ENCODE data around the gene AP2M1. TPM values are rescaled to one million over a fixed set of nuclear protein-coding genes. Genes with fewer than 3 reads are reported as not detected.

The AP2M1 gene
- polyA plus RNA-seq, 1 donor: 286 TPM

DNA sequence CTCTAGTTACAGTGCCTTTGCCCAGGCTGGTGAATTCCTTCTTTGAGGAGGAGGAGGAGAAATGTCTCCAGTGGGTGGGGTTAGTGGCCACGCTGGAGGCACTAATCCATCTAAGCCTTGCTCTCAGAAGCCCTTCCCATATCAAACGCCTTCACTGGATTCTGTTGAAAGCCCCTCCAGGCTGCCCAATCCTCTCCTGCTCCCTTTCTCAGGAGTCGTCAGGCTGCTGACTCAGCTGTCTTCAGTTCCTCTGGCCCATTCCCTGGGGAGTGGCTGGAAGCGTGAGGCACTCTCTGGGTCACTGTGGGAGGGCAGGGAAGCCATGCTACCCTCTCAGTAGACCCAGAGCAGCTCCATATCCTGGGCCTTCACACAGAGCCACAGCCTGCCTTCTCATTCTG lies 2.7 kb downstream of the AP2M1 start:
- Histone ChIP-seq H3K27me3 (ENCODE audit: control insufficient read depth, insufficient read depth, low read length) (no peaks in the 10 kb centered on the region), H3K36me3 (ENCODE audit: control insufficient read depth, insufficient read depth, low read length) (peaks cover 57% of the 10 kb centered on the region), H3K9me3 (ENCODE audit: control insufficient read depth, low read depth, low read length) (no peaks in the 10 kb centered on the region), H3K4me1 (ENCODE audit: control insufficient read depth, insufficient read depth, low read length) (peaks cover 32% of the 10 kb centered on the region), H3K27ac (ENCODE audit: low read length) (peak overlapping the region; percentile 92), H3K4me3 (ENCODE audit: low read length) (peak overlapping the region; percentile 99)
- no peak for DNase-seq
- WGBS (ENCODE audit: insufficient coverage, low lambda C conversion rate): no CpG with 5 or more reads among the region's 4 CpGs

DNA sequence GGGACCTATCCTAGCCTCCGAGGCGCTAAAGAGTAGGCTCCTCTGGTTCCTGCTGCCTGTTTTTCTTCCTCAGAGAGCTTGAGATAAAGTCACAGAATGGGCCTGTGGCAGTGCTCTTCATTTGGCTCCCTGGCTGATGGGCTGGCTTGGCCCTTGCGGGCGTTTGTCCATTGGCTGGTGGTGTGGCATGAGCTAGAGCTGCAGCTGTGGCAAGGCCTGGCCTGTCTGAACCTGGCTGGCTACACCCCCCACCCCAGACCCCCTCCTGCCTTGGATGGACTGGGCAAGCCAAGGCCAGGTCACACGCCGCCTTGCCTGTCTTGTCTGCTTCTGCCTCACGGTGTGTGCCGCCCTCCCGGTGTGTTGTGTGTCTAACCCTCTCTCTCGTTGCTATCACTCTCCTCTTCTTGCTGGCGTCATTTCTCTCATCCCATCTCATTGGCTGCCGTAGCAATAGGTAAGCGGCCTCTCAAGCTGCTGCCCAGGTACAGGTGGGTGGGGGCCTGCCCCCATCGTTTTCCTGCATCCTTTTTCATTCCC lies 3.2 kb downstream of the AP2M1 start:
- no peaks in the 10 kb centered on the region for H3K27me3 ChIP-seq (ENCODE audit: control insufficient read depth, insufficient read depth, low read length)
- DNase-seq: no peak
- peaks cover 32% of the 10 kb centered on the region for H3K4me1 ChIP-seq (ENCODE audit: control insufficient read depth, insufficient read depth, low read length)
- peak overlapping the region; percentile 26 for H3K27ac ChIP-seq (ENCODE audit: low read length)
- WGBS (ENCODE audit: insufficient coverage, low lambda C conversion rate): 100% methylated on average over 1 of the region's 14 CpGs
- peaks cover 61% of the 10 kb centered on the region for H3K36me3 ChIP-seq (ENCODE audit: control insufficient read depth, insufficient read depth, low read length)
- no peaks in the 10 kb centered on the region for H3K9me3 ChIP-seq (ENCODE audit: control insufficient read depth, low read depth, low read length)
- no peak overlapping the region for H3K4me3 ChIP-seq (ENCODE audit: low read length)

DNA sequence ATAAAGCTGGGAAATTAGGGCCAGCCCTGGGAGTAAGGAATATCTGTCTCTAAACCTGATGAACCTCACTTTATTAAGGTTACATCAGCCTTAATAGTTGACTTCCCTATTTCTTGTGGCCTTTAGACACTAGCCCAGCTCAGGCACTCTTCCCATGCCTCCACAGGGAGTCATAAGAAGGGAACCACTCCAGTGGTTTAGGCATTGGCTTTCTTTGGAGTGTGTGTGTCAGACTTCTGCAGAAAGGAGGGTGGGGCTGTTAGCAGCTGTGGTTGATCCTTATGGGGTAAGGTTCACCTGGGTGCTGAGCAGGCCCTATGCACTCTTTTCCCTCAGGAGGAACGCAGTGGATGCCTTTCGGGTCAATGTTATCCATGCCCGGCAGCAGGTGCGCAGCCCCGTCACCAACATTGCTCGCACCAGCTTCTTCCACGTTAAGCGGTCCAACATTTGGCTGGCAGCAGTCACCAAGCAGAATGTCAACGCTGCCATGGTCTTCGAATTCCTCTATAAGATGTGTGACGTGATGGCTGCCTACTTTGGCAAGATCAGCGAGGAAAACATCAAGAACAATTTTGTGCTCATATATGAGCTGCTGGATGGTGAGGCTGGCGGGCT lies 4.0 kb downstream of the AP2M1 start:
- peak in 1 of 2 donors; percentile 45 for DNase-seq
- Histone ChIP-seq H3K27me3 (ENCODE audit: control insufficient read depth, insufficient read depth, low read length) (no peaks in the 10 kb centered on the region), H3K4me1 (ENCODE audit: control insufficient read depth, insufficient read depth, low read length) (peaks cover 32% of the 10 kb centered on the region), H3K4me3 (ENCODE audit: low read length) (no peak overlapping the region), H3K27ac (ENCODE audit: low read length) (peak overlapping the region; percentile 26), H3K36me3 (ENCODE audit: control insufficient read depth, insufficient read depth, low read length) (peaks cover 69% of the 10 kb centered on the region), H3K9me3 (ENCODE audit: control insufficient read depth, low read depth, low read length) (no peaks in the 10 kb centered on the region)
- WGBS (ENCODE audit: insufficient coverage, low lambda C conversion rate): no CpG with 5 or more reads among the region's 13 CpGs

DNA sequence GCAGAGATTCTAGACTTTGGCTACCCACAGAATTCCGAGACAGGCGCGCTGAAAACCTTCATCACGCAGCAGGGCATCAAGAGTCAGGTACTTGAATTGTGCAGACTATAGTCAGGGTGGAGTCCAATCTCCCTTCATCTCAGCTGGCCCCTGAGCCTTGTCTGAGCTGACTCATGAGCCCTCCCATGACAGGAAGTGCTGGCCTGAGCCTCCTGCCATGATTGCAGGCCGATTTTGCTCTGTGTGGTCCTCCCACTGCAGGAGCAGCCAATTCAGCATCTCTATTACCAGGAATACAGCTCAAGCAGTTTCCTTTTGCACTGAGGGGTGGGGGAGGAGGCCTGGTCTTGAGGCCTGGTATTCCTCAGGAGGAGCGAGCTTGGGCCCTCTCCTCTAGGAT lies 5.5 kb downstream of the AP2M1 start:
- Histone ChIP-seq H3K4me1 (ENCODE audit: control insufficient read depth, insufficient read depth, low read length) (peaks cover 32% of the 10 kb centered on the region), H3K36me3 (ENCODE audit: control insufficient read depth, insufficient read depth, low read length) (peaks cover 78% of the 10 kb centered on the region), H3K4me3 (ENCODE audit: low read length) (no peak overlapping the region), H3K27ac (ENCODE audit: low read length) (no peak overlapping the region), H3K27me3 (ENCODE audit: control insufficient read depth, insufficient read depth, low read length) (no peaks in the 10 kb centered on the region), H3K9me3 (ENCODE audit: control insufficient read depth, low read depth, low read length) (no peaks in the 10 kb centered on the region)
- no CpG with 5 or more reads among the region's 6 CpGs for WGBS (ENCODE audit: insufficient coverage, low lambda C conversion rate)
- no peak for DNase-seq

DNA sequence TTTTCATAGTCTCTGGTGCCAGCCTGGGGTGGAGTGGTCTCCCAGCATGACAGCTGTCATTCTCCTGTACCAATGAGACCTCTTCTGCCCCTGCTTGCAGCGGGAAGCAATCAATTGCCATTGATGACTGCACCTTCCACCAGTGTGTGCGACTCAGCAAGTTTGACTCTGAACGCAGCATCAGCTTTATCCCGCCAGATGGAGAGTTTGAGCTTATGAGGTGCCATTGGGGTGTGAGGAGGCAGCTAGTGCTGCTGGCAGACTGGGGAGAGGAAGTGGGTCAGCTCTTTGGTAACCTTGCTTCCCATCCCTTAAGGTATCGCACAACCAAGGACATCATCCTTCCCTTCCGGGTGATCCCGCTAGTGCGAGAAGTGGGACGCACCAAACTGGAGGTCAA lies 6.9 kb downstream of the AP2M1 start:
- no peak for DNase-seq
- no peaks in the 10 kb centered on the region for H3K9me3 ChIP-seq (ENCODE audit: control insufficient read depth, low read depth, low read length)
- H3K4me3 ChIP-seq (ENCODE audit: low read length): no peak overlapping the region
- peaks cover 29% of the 10 kb centered on the region for H3K4me1 ChIP-seq (ENCODE audit: control insufficient read depth, insufficient read depth, low read length)
- WGBS (ENCODE audit: insufficient coverage, low lambda C conversion rate): no CpG with 5 or more reads among the region's 9 CpGs
- H3K27ac ChIP-seq (ENCODE audit: low read length): no peak overlapping the region
- no peaks in the 10 kb centered on the region for H3K27me3 ChIP-seq (ENCODE audit: control insufficient read depth, insufficient read depth, low read length)
- peaks cover 78% of the 10 kb centered on the region for H3K36me3 ChIP-seq (ENCODE audit: control insufficient read depth, insufficient read depth, low read length)

DNA sequence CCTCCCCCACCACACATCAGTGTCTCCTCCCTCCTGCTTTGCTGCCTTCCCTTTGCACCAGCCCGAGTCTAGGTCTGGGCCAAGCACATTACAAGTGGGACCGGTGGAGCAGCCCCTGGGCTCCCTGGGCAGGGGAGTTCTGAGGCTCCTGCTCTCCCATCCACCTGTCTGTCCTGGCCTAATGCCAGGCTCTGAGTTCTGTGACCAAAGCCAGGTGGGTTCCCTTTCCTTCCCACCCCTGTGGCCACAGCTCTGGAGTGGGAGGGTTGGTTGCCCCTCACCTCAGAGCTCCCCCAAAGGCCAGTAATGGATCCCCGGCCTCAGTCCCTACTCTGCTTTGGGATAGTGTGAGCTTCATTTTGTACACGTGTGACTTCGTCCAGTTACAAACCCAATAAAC lies 9.0 kb downstream of the AP2M1 start:
- WGBS (ENCODE audit: insufficient coverage, low lambda C conversion rate): no CpG with 5 or more reads among the region's 5 CpGs
- Histone ChIP-seq H3K9me3 (ENCODE audit: control insufficient read depth, low read depth, low read length) (no peaks in the 10 kb centered on the region), H3K4me3 (ENCODE audit: low read length) (no peak overlapping the region), H3K27me3 (ENCODE audit: control insufficient read depth, insufficient read depth, low read length) (no peaks in the 10 kb centered on the region), H3K4me1 (ENCODE audit: control insufficient read depth, insufficient read depth, low read length) (peaks cover 18% of the 10 kb centered on the region), H3K27ac (ENCODE audit: low read length) (no peak overlapping the region), H3K36me3 (ENCODE audit: control insufficient read depth, insufficient read depth, low read length) (peaks cover 71% of the 10 kb centered on the region)
- DNase-seq: no peak

DNA sequence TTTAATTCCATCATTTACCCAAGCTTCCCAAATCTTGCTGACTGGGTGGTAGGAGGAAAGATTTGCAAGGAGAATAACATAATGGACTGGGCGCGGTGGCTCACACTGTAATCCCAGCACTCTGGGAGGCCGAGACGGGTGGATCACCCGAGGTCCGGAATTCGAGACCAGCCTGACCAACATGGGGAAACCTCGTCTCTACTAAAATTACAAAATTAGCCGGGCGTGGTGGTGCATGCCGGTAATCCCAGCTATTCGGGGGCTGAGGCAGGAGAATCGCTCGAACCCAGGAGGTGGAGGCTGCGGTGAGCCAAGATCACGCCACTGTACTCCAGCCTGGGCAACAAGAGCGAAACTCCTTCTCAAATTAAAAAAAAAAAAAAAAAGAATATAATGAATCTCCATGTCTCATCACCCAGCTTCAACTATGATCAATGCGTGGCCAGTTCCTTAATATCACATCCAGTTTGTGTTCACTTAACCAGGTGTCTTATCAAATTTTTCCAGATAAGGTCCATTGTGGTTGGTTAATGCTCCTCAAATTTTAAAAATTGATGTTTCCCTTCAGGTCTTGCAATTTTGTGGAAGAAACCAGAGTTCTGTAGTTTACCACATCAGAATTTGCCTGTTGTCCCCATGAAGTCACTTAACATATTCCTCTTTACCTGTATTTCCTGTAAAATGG lies 10.0 kb downstream of the AP2M1 start:
- H3K27ac ChIP-seq (ENCODE audit: low read length): peak overlapping the region; percentile 83

DNA sequence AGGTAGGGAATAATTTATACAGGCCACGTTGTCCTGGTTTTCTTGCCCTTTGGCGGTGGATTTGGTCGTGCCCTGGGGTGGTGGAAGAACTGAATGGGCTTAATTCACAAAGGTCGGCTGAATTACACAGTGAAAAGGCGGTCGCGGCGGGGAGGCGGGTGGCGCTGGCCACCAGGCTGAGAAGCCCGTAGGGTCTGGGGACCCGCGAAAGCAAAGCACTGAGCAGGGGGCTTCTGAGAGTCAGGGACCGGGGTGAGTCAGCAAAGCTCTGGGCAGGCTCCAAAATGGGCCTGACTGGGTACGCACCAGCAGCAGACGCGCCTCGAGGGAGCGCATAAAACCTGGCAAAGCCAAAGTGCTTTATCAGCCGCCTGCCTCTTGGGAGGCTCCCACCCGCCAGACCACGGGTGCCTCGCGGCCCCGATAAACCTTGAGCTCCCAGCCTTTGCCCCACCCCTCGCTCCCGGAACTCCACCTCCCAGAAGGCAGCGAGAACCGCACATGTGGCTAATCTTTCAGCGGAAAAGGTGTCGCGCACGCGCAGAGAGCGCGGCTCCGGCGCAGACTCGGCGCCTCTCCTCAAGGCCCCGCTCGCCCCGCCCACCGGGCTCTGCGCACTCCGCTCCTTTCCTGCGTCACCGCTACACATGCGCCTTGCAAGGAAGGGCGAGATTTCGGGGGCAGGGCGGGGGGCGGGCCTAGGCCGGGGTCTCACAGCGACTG lies 11.0 kb downstream of the AP2M1 start:
- DNase-seq: peak; percentile 100
- no CpG with 5 or more reads among the region's 55 CpGs for WGBS (ENCODE audit: insufficient coverage, low lambda C conversion rate)
- H3K27me3 ChIP-seq (ENCODE audit: control insufficient read depth, insufficient read depth, low read length): no peaks in the 10 kb centered on the region
- peak overlapping the region; percentile 91 for H3K27ac ChIP-seq (ENCODE audit: low read length)
- H3K36me3 ChIP-seq (ENCODE audit: control insufficient read depth, insufficient read depth, low read length): peaks cover 71% of the 10 kb centered on the region
- H3K9me3 ChIP-seq (ENCODE audit: control insufficient read depth, low read depth, low read length): no peaks in the 10 kb centered on the region
- peaks cover 14% of the 10 kb centered on the region for H3K4me1 ChIP-seq (ENCODE audit: control insufficient read depth, insufficient read depth, low read length)
- H3K4me3 ChIP-seq (ENCODE audit: low read length): peak overlapping the region; percentile 94

More for the DNA sequence above, 10.0 kb downstream of the AP2M1 start:
- H3K27me3 ChIP-seq (ENCODE audit: control insufficient read depth, insufficient read depth, low read length): no peaks in the 10 kb centered on the region
- no peak overlapping the region for H3K4me3 ChIP-seq (ENCODE audit: low read length)
- no peaks in the 10 kb centered on the region for H3K9me3 ChIP-seq (ENCODE audit: control insufficient read depth, low read depth, low read length)
- peaks cover 14% of the 10 kb centered on the region for H3K4me1 ChIP-seq (ENCODE audit: control insufficient read depth, insufficient read depth, low read length)
- DNase-seq: no peak
- H3K36me3 ChIP-seq (ENCODE audit: control insufficient read depth, insufficient read depth, low read length): peaks cover 71% of the 10 kb centered on the region
- no CpG with 5 or more reads among the region's 18 CpGs for WGBS (ENCODE audit: insufficient coverage, low lambda C conversion rate)

DNA sequence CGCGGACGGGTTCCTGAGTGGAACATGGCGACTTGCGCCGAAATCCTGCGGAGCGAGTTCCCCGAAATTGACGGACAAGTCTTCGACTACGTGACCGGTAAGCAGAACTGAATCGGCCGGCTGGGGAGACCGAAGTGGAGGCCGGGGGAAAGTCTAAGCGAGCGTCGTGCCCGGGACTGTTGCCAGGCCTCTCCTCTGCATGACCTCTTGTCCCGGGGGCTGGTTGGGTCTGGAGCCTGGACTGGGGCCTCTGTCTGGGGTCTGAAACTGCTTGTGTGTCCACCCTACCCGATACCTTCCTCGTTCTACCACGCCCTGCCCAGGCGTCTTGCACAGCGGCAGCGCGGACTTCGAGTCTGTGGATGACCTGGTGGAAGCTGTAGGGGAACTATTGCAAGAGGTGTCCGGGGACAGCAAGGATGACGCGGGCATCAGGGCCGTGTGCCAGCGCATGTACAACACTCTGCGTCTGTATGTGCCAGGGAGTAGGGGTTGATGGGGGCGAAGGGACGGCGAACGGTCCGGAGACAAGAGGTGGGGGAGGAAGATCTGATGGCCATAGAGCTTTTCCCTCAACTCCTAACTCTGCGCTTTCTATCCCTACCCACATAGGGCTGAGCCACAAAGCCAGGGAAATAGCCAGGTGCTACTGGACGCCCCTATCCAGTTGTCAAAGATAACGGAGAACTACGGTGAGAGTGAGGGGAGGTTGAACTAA lies 11.7 kb downstream of the AP2M1 start, which contains the start of gene ABCF3:
TSS of gene ABCF3 (plus strand) at position 16 of the 718 bp plus-strand sequence. CDS start at position 25, 9 bp downstream.
- Histone ChIP-seq H3K27me3 (ENCODE audit: control insufficient read depth, insufficient read depth, low read length) (no peaks in the 10 kb centered on the region), H3K27ac (ENCODE audit: low read length) (peak within 1 kb of the TSS; percentile 91), H3K36me3 (ENCODE audit: control insufficient read depth, insufficient read depth, low read length) (peaks cover 70% of the 10 kb centered on the region), H3K9me3 (ENCODE audit: control insufficient read depth, low read depth, low read length) (no peaks in the 10 kb centered on the region), H3K4me1 (ENCODE audit: control insufficient read depth, insufficient read depth, low read length) (peaks cover 14% of the 10 kb centered on the region), H3K4me3 (ENCODE audit: low read length) (peak within 1 kb of the TSS; percentile 94)
- no CpG with 5 or more reads among the region's 45 CpGs for WGBS (ENCODE audit: insufficient coverage, low lambda C conversion rate)
- peak in 1 of 2 donors; percentile 74 for DNase-seq

DNA sequence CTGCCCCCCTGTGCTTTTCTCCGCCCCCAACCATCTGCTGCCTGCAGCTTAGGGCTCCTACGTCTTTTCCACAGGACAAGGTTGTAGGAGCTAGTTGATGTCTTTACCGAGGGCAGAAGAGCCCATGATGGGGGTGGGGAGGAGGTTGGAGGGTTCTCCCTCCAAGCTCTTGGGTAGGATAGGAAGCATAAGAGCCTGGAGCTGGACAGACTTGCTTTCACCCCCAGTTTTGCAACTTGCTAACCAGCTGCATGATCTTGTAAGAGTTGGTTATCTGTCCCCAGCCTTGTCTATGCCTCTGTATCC lies 12.2 kb downstream of the AP2M1 start:
- no peaks in the 10 kb centered on the region for H3K27me3 ChIP-seq (ENCODE audit: control insufficient read depth, insufficient read depth, low read length)
- no peaks in the 10 kb centered on the region for H3K9me3 ChIP-seq (ENCODE audit: control insufficient read depth, low read depth, low read length)
- H3K4me1 ChIP-seq (ENCODE audit: control insufficient read depth, insufficient read depth, low read length): peaks cover 14% of the 10 kb centered on the region
- H3K36me3 ChIP-seq (ENCODE audit: control insufficient read depth, insufficient read depth, low read length): peaks cover 69% of the 10 kb centered on the region
- WGBS (ENCODE audit: insufficient coverage, low lambda C conversion rate): no CpG with 5 or more reads among the region's 3 CpGs
- peak overlapping the region; percentile 91 for H3K27ac ChIP-seq (ENCODE audit: low read length)
- H3K4me3 ChIP-seq (ENCODE audit: low read length): peak overlapping the region; percentile 94
- no peak for DNase-seq

Measured in large intestine (tissue), 3 donors.